Nephron (organoid): ENCODE results near the gene CDC42EP1.

Experiments used
- H3K27ac Mint-ChIP-seq, 3 experiments: 2 replicates each; pipeline ENCODE4 v1.8.0; 2020; ENCODE audit warnings: mixed read lengths in 3 of 3, mild to moderate bottlenecking in 2 of 3, moderate library complexity in 1 of 3
- H3K27me3 Mint-ChIP-seq: 2 replicates; pipeline ENCODE4 v1.8.0; 2021; ENCODE audit warnings: low read depth, mild to moderate bottlenecking, moderate library complexity, mixed read lengths
- H3K36me3 Mint-ChIP-seq: 2 replicates; pipeline ENCODE4 v1.8.0; 2020; ENCODE audit warnings: low read depth, mixed read lengths
- H3K4me1 Mint-ChIP-seq: 2 replicates; pipeline ENCODE4 v1.8.0; 2020; ENCODE audit warnings: mixed read lengths
- H3K4me3 Mint-ChIP-seq, 3 experiments: 2 replicates each; pipeline ENCODE4 v1.8.0; 2020; ENCODE audit warnings: mild to moderate bottlenecking in 3 of 3, mixed read lengths in 3 of 3, moderate library complexity in 2 of 3
- H3K9me3 Mint-ChIP-seq: 2 replicates; pipeline ENCODE4 v1.8.0; 2020; ENCODE audit warnings: mixed read lengths
- CTCF ChIP-seq, 3 experiments: fragments of 200-600 bp; sonication (generic); IDR thresholded peaks; one replicate each; pipeline ENCODE4 v1.5.0; 2021; ENCODE audit warnings: antibody characterized with exemption in 3 of 3; ENCODE audit not compliant: unreplicated experiment in 3 of 3

CDC42EP1 gene

GRCh38 chr22:37542959-37543358 lies 17.3 kb upstream of the CDC42EP1 start:
- peak overlapping the region; percentile 33 to 81 (median 77) for H3K27ac Mint-ChIP-seq
- H3K4me3 Mint-ChIP-seq = no peak overlapping the region
- no peaks in the 10 kb centered on the region for H3K27me3 Mint-ChIP-seq
- H3K9me3 Mint-ChIP-seq = no peaks in the 10 kb centered on the region
- TF ChIP-seq CTCF (IDR thresholded peaks at IDR 0.05; ENCODE audit: unreplicated experiment in 3 of 3) = no peak
- H3K36me3 Mint-ChIP-seq = no peaks in the 10 kb centered on the region
- peaks cover 57% of the 10 kb centered on the region for H3K4me1 Mint-ChIP-seq

DNA sequence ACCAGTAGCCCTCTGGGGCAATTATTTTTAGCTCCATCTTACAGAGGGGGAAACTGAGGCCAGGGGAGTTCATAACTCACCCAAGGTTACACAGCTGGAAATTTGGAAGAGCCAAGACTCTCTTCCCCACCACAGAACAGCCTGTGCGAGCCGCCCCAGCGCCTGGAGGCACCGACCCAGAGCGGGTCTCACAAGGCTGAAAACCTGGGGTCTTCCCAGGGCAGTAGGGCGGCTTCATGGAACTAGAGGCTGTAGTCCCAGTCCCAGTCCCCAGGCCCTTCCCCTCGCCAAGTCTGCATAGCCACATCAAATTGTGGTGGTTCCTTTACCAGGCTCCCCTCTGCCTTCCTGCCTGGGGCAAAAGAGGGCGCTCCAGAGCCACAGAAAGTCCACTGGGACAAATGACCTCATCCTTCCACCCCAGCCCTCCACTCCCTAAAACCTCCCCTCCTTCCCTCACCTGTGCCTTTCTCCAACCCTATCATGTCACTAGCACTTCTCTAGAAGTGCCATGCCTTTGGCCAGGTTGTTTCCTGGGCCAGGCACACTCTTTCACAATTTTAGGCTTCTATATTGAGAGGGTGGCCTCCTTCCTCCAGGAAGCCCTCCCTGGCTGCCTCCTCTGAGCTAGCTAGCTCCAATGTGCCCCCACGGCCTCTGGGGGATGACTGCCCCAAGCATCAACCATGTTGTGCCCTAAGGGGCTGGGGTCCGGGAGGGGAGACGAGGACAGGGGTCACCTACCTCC lies 15.2 kb upstream of the CDC42EP1 start:
- TF ChIP-seq CTCF (IDR thresholded peaks at IDR 0.05; ENCODE audit: unreplicated experiment in 3 of 3) = peak; percentile 52 to 63 (median 55)
- Mint-ChIP-seq H3K4me3 (peak overlapping the region; percentile 8 to 66 (median 32)), H3K36me3 (no peaks in the 10 kb centered on the region)

GRCh38 chr22:37545703-37546436 lies 14.4 kb upstream of the CDC42EP1 start:
- Mint-ChIP-seq H3K9me3 (no peaks in the 10 kb centered on the region), H3K27ac (peak overlapping the region; percentile 99 to 100 (median 99)), H3K27me3 (no peaks in the 10 kb centered on the region)

More for the DNA sequence above, 15.2 kb upstream of the CDC42EP1 start:
- no peaks in the 10 kb centered on the region for H3K9me3 Mint-ChIP-seq
- peaks cover 53% of the 10 kb centered on the region for H3K4me1 Mint-ChIP-seq
- H3K27me3 Mint-ChIP-seq = no peaks in the 10 kb centered on the region
- peak overlapping the region; percentile 94 to 100 (median 99) for H3K27ac Mint-ChIP-seq

GRCh38 chr22:37546437-37547250 lies 13.6 kb upstream of the CDC42EP1 start:
- Mint-ChIP-seq H3K4me3 (peak overlapping the region; percentile 5 to 31 (median 9)), H3K36me3 (no peaks in the 10 kb centered on the region), H3K9me3 (no peaks in the 10 kb centered on the region), H3K27ac (peak overlapping the region; percentile 99 to 100 (median 99)), H3K4me1 (peaks cover 50% of the 10 kb centered on the region), H3K27me3 (no peaks in the 10 kb centered on the region)
- TF ChIP-seq CTCF (IDR thresholded peaks at IDR 0.05; ENCODE audit: unreplicated experiment in 3 of 3) = no peak

More at GRCh38 chr22:37545703-37546436, 14.4 kb upstream of the CDC42EP1 start:
- Mint-ChIP-seq H3K36me3 (no peaks in the 10 kb centered on the region), H3K4me1 (peaks cover 48% of the 10 kb centered on the region), H3K4me3 (peak overlapping the region; percentile 47 to 66 (median 65))
- TF ChIP-seq CTCF (IDR thresholded peaks at IDR 0.05; ENCODE audit: unreplicated experiment in 3 of 3) = no peak

DNA sequence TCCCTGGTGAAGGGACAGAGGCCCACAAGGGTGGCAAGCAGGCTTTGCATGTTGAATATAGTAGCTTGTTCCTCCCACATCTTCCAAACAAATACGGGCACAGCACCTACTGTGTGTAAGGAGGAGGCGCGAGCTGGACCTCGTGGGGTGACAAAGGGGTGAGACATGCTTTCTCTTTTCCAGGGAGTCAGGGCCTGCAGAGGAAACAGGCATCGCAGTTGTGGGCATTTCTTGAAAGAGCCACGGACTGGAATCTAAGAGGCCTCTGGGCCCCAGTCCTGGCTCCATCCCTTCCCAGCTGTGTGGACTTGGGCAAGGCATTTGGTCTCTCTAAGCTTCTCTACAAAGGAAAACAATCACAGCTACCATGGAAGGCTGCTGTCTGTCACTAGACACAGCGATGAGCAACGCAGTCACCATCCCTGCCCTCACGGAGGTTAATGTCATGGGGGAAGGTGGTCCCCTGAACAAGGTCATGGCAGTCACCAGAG lies 13.0 kb upstream of the CDC42EP1 start:
- Mint-ChIP-seq H3K9me3 (no peaks in the 10 kb centered on the region), H3K4me1 (peaks cover 47% of the 10 kb centered on the region), H3K36me3 (no peaks in the 10 kb centered on the region), H3K27me3 (no peaks in the 10 kb centered on the region), H3K27ac (peak overlapping the region; percentile 99 to 100 (median 99)), H3K4me3 (peak overlapping the region in 1 of 3 experiments; percentile 43)
- TF ChIP-seq CTCF (IDR thresholded peaks at IDR 0.05; ENCODE audit: unreplicated experiment in 3 of 3) = no peak
